ENCODE results near the gene LRRC19. TPM values are rescaled to one million over a fixed set of nuclear protein-coding genes. Genes with fewer than 3 reads are reported as not detected.

The LRRC19 gene
- total and polyA plus RNA-seq, 2 donors from 2014 or later, result 14.8 to 17.6 TPM

DNA sequence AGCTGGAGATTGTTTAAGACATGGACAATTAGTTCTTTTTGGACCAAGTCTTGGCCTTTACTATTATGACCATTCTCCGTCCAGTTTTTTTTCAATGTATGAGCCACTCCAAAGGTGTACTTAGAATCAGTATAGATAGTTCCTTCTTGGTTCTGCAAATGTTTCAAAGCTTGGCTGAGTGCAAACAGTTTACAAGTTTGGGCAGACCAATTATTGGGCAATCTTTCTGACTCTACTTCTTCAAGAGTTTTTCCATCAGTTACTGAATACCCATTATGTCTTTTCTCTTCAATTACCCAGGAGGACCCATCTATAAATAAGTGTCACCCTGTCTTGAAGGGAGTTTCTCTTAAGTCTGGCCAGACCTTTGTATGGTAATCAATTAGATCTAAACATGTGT, 33.8 kb downstream of the LRRC19 start:
- no peak for DNase-seq
- intact Hi-C loops (cut with DNase I), result no loop called here
- Histone ChIP-seq H3K4me3 (ENCODE audit: low read length in 3 of 3) (no peak overlapping the region), H3K9ac (ENCODE audit: low read length in 3 of 3) (no peak overlapping the region), H3K9me3 (ENCODE audit: control insufficient read depth in 2 of 3, insufficient read depth in 1 of 3, low read length in 3 of 3) (no peaks in the 10 kb centered on the region), H3K36me3 (ENCODE audit: control insufficient read depth in 2 of 3, insufficient read depth in 3 of 3, low read length in 3 of 3) (no peaks in the 10 kb centered on the region), H3K27ac (ENCODE audit: low read depth in 2 of 2, low read length in 2 of 2) (no peak overlapping the region), H3K27me3 (ENCODE audit: control insufficient read depth, insufficient read depth, low read length) (no peaks in the 10 kb centered on the region), H3K4me1 (ENCODE audit: control insufficient read depth in 2 of 3, insufficient read depth in 2 of 3, low read depth in 1 of 3, low read length in 3 of 3) (no peaks in the 10 kb centered on the region)
- TF ChIP-seq, protein P1, sequence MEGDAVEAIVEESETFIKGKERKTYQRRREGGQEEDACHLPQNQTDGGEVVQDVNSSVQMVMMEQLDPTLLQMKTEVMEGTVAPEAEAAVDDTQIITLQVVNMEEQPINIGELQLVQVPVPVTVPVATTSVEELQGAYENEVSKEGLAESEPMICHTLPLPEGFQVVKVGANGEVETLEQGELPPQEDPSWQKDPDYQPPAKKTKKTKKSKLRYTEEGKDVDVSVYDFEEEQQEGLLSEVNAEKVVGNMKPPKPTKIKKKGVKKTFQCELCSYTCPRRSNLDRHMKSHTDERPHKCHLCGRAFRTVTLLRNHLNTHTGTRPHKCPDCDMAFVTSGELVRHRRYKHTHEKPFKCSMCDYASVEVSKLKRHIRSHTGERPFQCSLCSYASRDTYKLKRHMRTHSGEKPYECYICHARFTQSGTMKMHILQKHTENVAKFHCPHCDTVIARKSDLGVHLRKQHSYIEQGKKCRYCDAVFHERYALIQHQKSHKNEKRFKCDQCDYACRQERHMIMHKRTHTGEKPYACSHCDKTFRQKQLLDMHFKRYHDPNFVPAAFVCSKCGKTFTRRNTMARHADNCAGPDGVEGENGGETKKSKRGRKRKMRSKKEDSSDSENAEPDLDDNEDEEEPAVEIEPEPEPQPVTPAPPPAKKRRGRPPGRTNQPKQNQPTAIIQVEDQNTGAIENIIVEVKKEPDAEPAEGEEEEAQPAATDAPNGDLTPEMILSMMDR (IDR thresholded peaks at IDR 0.05; ENCODE audit: borderline replicate concordance, extremely low read depth, insufficient read depth), result no peak
- no peak for FAIRE-seq

DNA sequence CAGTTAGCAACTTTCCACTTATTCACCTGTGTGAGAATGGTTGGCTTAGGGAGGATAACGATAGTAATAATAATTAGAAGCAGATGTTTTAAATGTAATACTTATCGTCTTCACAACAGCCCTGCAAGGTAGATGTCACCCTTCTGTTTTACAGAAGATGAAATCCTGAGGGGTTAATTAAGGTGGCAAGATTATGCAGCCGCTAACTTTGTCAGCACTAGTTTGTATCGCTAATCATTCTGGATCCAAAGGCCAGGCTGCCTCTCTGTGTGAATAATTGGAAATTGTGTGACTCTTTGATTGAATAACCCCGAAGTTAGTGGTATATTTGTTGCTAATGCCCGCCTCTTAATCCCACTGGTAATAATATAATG, 48.6 kb downstream of the LRRC19 start:
- no peak for FAIRE-seq

DNA sequence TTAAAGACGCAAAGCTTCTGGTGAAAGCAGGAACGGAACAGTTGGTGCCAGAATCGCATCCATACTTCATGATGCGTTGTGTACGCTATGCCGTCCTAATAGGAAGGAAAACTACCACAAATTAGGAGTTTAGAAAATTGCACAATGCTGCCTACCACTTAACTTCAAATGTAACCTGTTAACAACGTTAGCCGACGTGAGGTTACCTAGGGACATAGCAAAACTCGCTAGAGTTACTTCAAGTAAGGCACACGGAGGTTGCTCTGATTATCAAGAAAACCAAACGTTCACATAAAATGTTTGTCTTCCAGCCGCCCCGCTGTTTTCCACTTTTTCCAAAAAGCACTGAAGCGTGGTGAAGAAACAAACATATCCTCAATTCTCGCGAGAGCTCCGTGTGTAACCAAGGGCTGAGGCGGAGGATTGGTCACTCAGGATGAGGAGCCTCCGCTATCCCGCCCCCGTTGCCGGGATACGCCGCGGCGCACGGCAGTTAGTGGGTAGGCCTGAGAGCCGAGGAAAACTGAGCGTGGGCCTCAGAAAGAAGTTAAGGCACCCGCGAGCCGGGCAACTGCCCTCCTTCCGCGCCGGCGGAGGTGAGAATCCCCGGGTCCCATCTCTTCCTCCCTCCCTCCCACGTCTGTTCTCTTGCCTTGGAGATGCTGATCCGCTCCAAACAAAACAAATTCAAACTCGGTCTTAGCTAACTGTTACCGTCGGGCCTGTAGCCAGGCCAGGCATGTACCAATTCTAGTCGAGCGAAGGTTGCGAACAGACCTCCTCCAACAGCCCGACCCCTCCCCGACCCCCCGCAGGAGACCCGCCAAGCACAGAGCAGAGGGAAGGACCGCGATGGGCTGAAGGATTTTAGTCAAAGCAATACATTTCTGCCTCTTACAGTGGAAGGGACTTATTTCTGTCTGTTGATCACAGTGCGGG, 49.3 kb downstream of the LRRC19 start, which contains the start of gene IFT74:
IFT74 (plus strand) TSS at position 492 of the 939 bp plus-strand sequence. CDS start 5,556 bp downstream, outside the sequence.
- no peaks in the 10 kb centered on the region for H3K27me3 ChIP-seq (ENCODE audit: control insufficient read depth, insufficient read depth, low read length)
- no peaks in the 10 kb centered on the region for H3K36me3 ChIP-seq (ENCODE audit: control insufficient read depth in 2 of 3, insufficient read depth in 3 of 3, low read length in 3 of 3)
- peaks cover 0 to 9% (median 0%) of the 10 kb centered on the region in 3 donors for H3K4me1 ChIP-seq (ENCODE audit: control insufficient read depth in 2 of 3, insufficient read depth in 2 of 3, low read depth in 1 of 3, low read length in 3 of 3)
- peak within 1 kb of the TSS; percentile 63 to 88 for H3K27ac ChIP-seq (ENCODE audit: low read depth in 2 of 2, low read length in 2 of 2)
- intact Hi-C loops (cut with DNase I), result no loop called here
- H3K9me3 ChIP-seq (ENCODE audit: control insufficient read depth in 2 of 3, insufficient read depth in 1 of 3, low read length in 3 of 3), result no peaks in the 10 kb centered on the region
- peak within 1 kb of the TSS; percentile 85 to 99 (median 98) for H3K9ac ChIP-seq (ENCODE audit: low read length in 3 of 3)
- H3K4me3 ChIP-seq (ENCODE audit: low read length in 3 of 3), result peak within 1 kb of the TSS; percentile 92 to 99 (median 97)
- FAIRE-seq (peak; percentile 97), DNase-seq (peak; percentile 97 to 100 (median 99))
- TF ChIP-seq, protein P1 (IDR thresholded peaks at IDR 0.05; ENCODE audit: borderline replicate concordance, extremely low read depth, insufficient read depth), result no peak

More for the DNA sequence above, 48.6 kb downstream of the LRRC19 start:
- intact Hi-C loops (cut with DNase I), result no loop called here
- Histone ChIP-seq H3K27me3 (ENCODE audit: control insufficient read depth, insufficient read depth, low read length) (no peaks in the 10 kb centered on the region), H3K4me1 (ENCODE audit: control insufficient read depth in 2 of 3, insufficient read depth in 2 of 3, low read depth in 1 of 3, low read length in 3 of 3) (peaks cover 0 to 9% (median 0%) of the 10 kb centered on the region in 3 donors), H3K9ac (ENCODE audit: low read length in 3 of 3) (peak overlapping the region; percentile 78 to 98 (median 85)), H3K4me3 (ENCODE audit: low read length in 3 of 3) (peak overlapping the region; percentile 92 to 99 (median 97)), H3K36me3 (ENCODE audit: control insufficient read depth in 2 of 3, insufficient read depth in 3 of 3, low read length in 3 of 3) (no peaks in the 10 kb centered on the region), H3K9me3 (ENCODE audit: control insufficient read depth in 2 of 3, insufficient read depth in 1 of 3, low read length in 3 of 3) (no peaks in the 10 kb centered on the region), H3K27ac (ENCODE audit: low read depth in 2 of 2, low read length in 2 of 2) (peak overlapping the region; percentile 63 to 88)
- TF ChIP-seq, protein P1 (IDR thresholded peaks at IDR 0.05; ENCODE audit: borderline replicate concordance, extremely low read depth, insufficient read depth), result no peak
- DNase-seq, result no peak
